Measurements from ENCODE around the gene NPY2R. TPM values are rescaled to one million over a fixed set of nuclear protein-coding genes. Genes with fewer than 3 reads are reported as not detected.

Gene NPY2R
- not detected in 2 replicates for total RNA-seq

DNA sequence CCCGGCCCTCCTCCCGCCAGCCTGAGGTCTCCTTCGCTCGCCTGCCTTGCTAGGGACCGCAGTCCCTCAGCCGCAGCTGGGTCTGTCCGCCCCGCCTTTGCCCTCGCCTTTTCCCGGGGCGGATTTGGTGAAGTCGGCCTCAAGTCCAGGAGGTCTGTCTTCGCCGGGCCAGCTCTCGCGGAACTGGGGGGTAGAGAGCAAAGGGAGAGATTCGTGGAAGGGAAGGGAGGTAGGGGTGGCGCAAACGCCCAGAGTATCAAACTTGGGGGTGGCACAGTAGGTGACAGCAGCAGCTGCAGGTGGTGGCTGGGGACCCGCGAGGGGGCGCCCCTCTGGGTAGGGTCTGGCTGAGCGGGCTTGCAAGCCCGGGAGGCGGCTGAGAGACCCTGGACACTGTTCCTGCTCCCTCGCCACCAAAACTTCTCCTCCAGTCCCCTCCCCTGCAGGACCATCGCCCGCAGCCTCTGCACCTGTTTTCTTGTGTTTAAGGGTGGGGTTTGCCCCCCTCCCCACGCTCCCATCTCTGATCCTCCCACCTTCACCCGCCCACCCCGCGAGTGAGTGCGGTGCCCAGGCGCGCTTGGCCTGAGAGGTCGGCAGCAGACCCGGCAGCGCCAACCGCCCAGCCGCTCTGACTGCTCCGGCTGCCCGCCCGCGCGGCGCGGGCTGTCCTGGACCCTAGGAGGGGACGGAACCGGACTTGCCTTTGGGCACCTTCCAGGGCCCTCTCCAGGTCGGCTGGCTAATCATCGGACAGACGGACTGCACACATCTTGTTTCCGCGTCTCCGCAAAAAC, at the start of gene NPY2R:
TSS of gene NPY2R (plus strand) at position 379 of the 797 bp plus-strand sequence. CDS start 5,304 bp downstream, outside the sequence.
- intact Hi-C loops (cut with micrococcal nuclease), result no loop called here

- intact Hi-C loops (cut with micrococcal nuclease), result no loop called here
Observed at GRCh38 chr4:155161357-155161756, 47.1 kb upstream of the NPY2R start.

- intact Hi-C loops (cut with micrococcal nuclease), result no loop called here
Observed at GRCh38 chr4:155164718-155165117, 43.7 kb upstream of the NPY2R start.

DNA sequence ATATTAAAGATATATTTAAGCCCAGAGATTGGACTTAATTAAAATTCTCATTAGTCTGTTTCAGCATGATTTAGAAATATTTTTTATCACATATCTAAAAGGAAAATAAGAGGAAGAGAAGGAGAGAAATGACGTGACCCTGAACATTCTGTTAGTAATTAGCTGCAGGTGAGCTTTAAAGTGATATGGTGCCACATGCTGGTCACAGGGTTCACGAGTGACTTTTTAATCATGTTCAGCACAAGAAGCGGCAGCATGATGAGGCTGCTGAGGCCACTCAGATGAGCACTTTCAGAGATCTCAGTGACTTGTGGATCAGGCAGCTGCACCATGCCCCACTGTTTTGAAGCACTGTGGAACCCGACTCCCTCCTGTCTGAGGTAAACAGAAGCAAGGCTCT, 37.9 kb upstream of the NPY2R start:
- intact Hi-C loops (cut with micrococcal nuclease), result no loop called here

DNA sequence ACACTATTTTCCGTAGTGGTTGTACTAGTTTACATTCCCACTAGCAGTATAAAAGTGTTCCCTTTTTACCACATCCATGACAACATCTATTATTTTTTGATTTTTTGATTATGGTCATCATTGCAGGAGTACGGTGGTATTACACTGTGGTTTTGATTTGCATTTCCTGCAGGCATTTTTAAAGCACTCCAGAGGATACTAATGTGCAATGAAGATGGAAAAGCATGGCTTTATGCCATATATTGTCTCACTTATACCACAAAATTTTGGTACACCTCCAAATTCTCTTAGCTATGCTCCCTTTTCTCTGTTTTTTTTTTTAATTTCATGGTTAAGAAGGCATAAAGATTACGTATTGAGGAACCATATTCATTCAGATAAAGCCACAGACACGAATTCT, 35.1 kb upstream of the NPY2R start:
- intact Hi-C loops (cut with micrococcal nuclease), result no loop called here

GRCh38 chr4:155174668-155175067, 33.8 kb upstream of the NPY2R start:
- intact Hi-C loops (cut with micrococcal nuclease), result no loop called here

DNA sequence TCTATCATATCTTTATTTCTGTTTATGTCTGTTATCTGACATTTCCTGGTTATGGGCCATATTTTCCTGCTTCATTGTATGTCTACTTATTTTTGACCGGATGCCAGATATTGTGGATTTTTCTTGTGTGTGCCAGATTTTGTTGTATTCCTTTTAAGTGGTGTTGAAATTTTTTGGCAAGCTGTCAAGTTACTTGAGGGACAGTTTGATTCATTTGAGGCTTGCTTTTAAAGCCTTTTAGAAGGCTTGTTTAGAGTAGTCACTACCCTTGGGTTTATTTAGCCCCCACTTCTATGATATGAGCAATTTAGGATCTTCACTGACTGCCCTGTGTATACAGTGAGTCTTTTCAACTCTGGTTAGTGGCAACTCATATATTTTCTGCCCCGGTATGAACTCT, 29.2 kb upstream of the NPY2R start:
- intact Hi-C loops (cut with micrococcal nuclease), result no loop called here

DNA sequence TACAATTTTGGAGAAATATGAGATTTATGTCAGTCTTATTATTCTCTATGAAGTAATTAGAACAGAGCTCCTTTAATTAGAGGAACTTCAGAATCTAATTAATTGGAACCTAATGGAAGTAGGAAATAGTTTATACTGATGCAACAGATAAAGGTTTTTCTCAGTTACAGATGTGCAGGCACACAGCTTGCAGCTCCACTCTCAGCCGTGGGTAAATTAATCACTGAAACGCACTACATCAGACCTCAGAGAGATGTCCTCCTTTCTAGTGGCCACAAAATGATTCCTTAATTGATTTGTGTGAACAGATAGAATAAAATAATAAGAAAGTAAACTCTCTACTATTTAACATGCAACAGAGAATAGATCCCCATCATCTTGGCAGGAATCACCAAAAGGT, 21.5 kb upstream of the NPY2R start:
- intact Hi-C loops (cut with micrococcal nuclease), result no loop called here

DNA sequence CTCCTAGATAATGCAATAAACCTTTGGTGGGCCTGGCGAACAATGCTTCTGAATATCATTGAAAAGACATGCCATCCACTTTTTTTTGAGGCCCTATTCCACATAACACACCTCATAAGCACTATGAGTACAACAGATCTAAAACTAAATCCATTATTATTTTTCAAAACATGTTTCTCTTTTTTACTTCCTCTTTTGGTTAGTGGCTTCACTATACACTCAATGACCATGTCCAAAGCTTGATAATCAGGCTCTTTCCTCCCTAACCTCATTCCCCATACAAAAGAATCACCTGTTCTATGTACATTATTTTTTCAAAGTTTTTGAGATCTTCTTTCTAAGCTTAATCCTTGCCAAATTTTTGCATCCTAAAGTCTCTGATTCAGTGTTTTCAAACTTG, 20.4 kb upstream of the NPY2R start:
- intact Hi-C loops (cut with micrococcal nuclease), result no loop called here

- intact Hi-C loops (cut with micrococcal nuclease), result no loop called here
Observed at GRCh38 chr4:155190099-155190498, 18.3 kb upstream of the NPY2R start.

DNA sequence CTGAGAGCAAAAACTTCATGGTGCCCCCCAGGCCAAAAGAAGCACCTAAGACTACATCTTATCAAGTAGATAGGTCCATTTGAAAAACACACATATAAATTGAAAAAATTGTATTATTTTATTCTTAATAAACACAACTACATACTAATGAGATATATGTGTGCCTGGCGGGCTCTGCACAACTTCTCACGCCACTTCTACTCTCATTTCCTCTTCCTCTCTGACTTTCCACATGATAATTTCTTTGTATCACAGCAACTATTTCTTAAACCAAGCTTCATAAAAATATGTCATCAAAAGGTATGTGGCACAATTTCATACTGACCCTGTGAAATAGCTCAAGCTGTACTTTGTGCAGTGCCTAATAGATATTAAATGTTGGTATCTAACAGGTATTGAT, 10.7 kb upstream of the NPY2R start:
- intact Hi-C loops (cut with micrococcal nuclease), result no loop called here

- intact Hi-C loops (cut with micrococcal nuclease), result no loop called here
Observed at GRCh38 chr4:155207534-155208257, 740 bp upstream of the NPY2R start.

DNA sequence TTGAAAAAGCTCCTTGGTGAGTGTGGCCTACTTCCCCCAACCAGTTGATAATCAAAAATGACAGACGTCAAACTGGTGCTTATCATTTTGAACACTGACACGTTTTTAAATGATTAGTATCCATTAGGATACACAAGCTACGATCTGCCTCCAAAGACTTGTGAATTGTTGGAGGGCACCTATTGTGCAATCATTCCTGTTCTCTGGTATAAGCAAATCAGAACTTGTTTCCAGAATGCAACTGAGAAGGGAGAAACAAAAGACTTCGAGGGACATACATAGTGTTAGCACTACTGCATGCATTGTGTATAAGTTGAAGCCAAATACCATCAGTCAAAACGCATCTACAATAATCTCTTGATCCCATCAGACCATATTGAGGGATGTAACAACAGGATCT, 11.6 kb downstream of the NPY2R start:
- intact Hi-C loops (cut with micrococcal nuclease), result no loop called here

DNA sequence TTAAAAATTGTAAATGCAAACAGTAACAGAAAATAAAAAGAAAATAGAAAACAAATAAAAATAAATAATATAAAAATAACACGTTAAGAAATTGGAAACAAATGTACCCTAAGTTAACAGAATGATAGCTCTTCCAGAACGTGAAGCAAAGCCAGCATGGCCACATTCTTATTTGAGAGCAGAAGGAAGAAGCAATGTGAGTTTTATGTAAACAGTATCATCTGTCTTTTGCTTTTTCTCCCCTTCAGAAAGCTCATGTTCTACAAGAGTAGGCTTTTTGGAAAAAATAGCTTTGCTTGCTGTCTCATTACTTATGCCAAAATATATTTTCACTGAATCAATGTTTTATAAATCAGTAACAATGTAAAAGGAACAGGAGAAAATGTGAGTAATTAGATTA, 18.7 kb downstream of the NPY2R start:
- intact Hi-C loops (cut with micrococcal nuclease), result no loop called here

DNA sequence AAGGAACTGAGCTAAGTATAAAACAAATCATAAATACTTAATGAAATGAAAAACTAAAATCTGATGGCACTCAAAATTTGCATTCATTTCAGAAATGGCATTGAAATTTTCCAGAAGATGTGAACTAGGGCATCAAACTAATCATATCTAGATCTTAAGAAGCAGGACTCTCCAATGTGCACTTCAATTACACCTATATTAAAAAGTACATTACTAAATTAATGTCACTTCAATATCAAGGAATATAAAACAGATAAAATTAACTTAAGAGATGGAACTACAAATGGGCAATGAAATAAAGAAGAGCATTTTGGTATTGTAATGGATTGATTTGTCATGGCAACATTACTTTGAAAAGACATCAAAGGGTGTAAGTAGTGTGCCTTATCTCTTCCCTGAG, 20.3 kb downstream of the NPY2R start:
- intact Hi-C loops (cut with micrococcal nuclease), result no loop called here

GRCh38 chr4:155232432-155232831, 24.0 kb downstream of the NPY2R start:
- intact Hi-C loops (cut with micrococcal nuclease), result no loop called here

DNA sequence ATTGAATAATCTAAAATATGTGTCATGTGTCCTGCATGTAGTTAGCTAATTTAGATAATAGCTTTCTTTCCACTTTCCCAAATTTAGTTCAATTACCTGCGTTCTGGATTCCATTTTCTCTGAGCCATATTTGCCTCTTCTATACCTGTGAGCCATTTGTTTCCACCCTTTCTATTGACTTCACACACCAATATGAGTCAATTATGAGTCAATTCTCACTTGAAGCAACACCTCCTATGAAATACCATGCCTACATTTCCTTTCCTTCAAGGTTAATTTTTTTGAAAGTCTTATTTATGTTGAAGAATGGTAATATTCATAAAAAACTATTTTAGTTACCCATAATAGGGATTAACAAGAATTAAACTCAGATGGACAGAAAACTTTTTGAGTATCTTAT, 25.8 kb downstream of the NPY2R start:
- intact Hi-C loops (cut with micrococcal nuclease), result no loop called here

DNA sequence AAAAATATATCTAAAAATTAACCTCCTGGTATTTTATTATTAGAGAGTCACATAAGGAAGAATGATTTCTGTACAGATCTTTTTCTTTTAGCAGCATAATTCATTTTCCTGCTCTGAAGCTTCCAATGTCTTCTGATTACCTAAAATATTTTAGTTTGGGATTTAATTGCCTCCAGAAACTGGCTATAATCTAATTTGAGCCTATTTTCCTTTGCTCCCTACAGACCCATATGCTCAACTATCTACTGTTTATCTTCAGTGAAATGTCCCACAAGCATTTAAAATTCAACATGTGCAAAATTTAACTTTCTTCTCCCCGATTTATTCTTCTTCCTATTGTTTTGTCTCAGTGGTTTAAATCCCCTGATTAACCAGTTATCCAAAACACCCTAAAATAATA, 29.1 kb downstream of the NPY2R start:
- intact Hi-C loops (cut with micrococcal nuclease), result no loop called here

- intact Hi-C loops (cut with micrococcal nuclease), result no loop called here
Observed at GRCh38 chr4:155241225-155241624, 32.8 kb downstream of the NPY2R start.

DNA sequence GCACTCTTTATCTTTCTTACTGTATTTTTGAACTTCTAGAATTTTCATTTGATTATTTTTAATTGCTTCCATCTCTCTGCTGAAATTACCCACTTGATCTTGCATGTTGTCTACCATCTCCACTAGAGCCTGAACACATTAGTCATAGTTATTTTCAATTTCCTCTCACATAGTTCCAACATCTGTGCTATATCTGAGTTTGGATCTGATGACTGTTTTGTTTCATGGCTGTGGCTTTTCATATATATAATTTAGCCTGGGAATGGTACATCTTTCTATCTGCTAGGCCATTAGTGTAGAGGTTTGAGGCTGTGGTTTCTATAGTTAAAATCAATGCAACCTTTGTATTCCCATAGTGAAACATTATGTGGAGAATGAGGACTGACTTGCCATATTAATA, 33.2 kb downstream of the NPY2R start:
- intact Hi-C loops (cut with micrococcal nuclease), result no loop called here

DNA sequence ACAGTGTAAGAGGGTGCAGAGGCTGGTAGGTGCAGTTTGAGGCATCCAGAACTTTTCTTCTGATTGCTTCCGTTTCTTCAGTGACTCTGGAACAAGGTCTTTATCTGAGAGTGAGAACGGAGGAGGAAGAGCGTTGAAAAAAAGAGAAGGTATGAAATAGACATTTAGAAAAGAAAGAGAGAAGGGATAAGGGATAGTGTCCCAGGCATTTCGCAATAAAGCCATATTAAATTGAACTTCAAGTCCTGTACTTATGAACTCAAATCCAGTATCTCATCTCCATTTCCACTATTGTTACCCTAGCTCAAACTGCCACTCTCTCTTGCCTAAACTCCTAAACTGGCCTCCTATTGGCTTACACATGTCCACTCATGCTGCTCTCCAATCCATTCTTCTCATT, 36.7 kb downstream of the NPY2R start:
- intact Hi-C loops (cut with micrococcal nuclease), result no loop called here

DNA sequence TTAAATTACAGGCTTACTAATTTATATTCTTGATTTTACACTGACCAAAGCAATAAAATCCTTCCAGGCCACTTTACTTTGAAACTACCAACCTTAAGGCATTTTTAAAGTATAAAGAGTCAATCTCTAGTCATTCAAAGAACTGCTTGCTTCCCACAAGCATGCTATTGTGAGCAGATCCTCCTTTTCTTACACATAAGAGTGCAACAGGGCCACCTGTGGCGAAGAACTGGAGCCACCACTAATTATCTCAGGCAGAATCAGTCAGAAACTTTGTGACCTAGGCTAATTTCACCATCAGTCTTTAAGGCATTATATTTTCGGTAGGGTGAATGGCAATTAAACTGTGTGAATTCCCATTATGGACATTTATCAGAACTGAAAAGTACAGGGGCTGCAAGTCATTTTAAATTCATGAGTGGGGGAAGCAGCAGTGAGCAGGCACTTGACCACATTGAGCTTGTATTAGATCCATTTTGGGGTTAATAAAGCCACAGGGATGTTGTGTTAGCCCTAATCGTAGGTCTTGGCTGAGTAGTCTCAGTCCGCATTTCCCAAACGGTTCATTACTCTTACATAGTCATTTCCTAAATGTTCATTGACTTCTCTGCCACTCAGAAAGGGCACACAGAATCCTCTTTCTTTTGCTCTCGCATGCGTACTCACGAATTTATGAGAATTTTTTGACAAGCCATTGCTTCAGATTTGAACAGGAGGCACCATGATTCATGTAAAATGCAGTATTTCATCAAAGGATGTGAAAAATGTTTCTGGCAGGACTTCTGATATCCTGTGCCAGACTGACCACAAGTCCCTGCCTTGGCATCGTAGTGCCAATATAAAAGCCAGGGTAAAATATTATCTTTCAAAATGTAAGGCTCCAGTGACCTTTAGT, 39.8 kb downstream of the NPY2R start:
- intact Hi-C loops (cut with micrococcal nuclease), result no loop called here
